Activated naive CD4-positive, alpha-beta T cell treated with anti-CD3 and anti-CD28 coated beads, Interleukin-2, amount 50 U/mL, for 72 hours (primary cell): Measurements from ENCODE around the gene ITK. TPM values are rescaled to one million over a fixed set of nuclear protein-coding genes. Genes with fewer than 3 reads are reported as not detected.

Experiments used
- ATAC-seq, 2 donors: fragments of 150-1000 bp; cut with Tn5 transposase; 2 replicates each; pipeline ENCODE4 v1.10.0; 2021; ENCODE audit warnings: mild to moderate bottlenecking in 2 of 2, moderate library complexity in 2 of 2
- DNase-seq, 2 donors: peaks; one replicate each; pipeline ENCODE4 v3.0.0; 2021 to 2022; ENCODE audit warnings: low spot score in 2 of 2
- H3K27ac Mint-ChIP-seq, 2 donors: one replicate each; pipeline ENCODE4 v1.8.0; 2022; ENCODE audit warnings: mild to moderate bottlenecking in 2 of 2, mixed read lengths in 2 of 2
- H3K36me3 Mint-ChIP-seq, 2 donors: one replicate each; pipeline ENCODE4 v1.8.0; 2022; ENCODE audit warnings: mixed read lengths in 2 of 2
- H3K9me3 Mint-ChIP-seq, 2 donors: one replicate each; pipeline ENCODE4 v1.8.0; 2022; ENCODE audit warnings: mixed read lengths in 2 of 2
- total RNA-seq, 2 donors: library from RNA; stranded (reverse); gene quantifications; one replicate each; pipeline ENCODE4 v1.2.3, GENCODE V29; 2022

Gene ITK
- total RNA-seq, 2 donors from 2014 or later, result 203 to 308 TPM

DNA sequence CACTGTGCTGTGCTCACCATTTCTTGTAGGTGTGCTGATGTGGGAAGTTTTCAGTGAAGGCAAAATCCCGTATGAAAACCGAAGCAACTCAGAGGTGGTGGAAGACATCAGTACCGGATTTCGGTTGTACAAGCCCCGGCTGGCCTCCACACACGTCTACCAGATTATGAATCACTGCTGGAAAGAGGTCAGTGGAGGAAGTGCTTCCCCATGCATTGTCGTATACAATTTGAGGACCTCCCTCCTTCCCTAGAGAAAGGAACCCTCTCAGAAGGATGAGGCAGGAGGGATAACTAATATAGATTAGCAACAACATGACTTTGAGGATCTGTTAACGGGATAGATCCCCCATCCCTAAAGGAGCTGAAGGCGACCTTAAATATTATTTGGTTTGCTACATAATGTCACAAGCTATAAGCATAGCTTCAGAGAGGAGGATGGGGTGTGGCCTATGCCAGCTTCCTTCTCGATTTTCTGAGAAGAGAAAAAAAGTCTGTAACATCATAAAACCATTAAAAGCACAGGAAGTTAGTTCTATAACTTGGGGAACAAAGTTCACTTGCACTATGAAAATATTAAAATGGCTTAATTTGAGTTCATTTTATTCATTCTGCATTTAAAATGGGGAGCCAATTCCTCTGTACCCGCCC is 68.3 kb downstream of the ITK start:
- peak in 1 of 2 donors; percentile 13 for ATAC-seq
- peaks cover 64 to 90% of the 10 kb centered on the region in 2 donors for H3K36me3 Mint-ChIP-seq
- no peaks in the 10 kb centered on the region for H3K9me3 Mint-ChIP-seq
- no peak for DNase-seq
- peak overlapping the region; percentile 83 to 93 for H3K27ac Mint-ChIP-seq

GRCh38 chr5:157252711-157253465 is 72.2 kb downstream of the ITK start:
- peak overlapping the region; percentile 90 to 95 for H3K27ac Mint-ChIP-seq
- ATAC-seq (peak; percentile 84 to 86), DNase-seq (peak; percentile 63 to 87)
- peaks cover 0 to 3% of the 10 kb centered on the region in 2 donors for H3K9me3 Mint-ChIP-seq
- H3K36me3 Mint-ChIP-seq, result peaks cover 39 to 91% of the 10 kb centered on the region in 2 donors

DNA sequence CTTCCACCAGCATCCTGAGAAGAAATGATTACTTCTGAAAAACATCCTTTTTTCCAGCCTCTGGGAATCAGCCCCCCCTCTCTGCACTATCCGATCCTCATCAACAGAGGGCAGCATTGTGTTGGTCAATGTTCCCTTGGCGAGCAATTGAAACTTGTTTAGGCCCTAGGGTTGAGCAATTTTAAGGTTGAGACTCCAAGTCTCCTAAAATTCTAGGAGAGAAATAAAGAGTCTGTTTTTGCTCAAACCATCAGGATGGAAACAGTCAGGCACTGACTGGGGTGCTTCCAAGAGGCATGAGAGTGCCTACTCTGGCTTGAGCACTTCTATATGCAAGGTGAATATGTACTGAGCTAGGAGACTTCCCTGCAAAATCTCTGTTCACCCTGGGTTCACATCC is 72.9 kb downstream of the ITK start:
- H3K36me3 Mint-ChIP-seq, result peaks cover 32 to 84% of the 10 kb centered on the region in 2 donors
- peaks cover 0 to 3% of the 10 kb centered on the region in 2 donors for H3K9me3 Mint-ChIP-seq
- ATAC-seq, result no peak
- peak overlapping the region; percentile 90 to 95 for H3K27ac Mint-ChIP-seq
- DNase-seq, result no peak

GRCh38 chr5:157258450-157258849 is 77.8 kb downstream of the ITK start:
- H3K36me3 Mint-ChIP-seq, result peaks cover 19 to 49% of the 10 kb centered on the region in 2 donors
- peak overlapping the region in 1 of 2 donors; percentile 61 for H3K27ac Mint-ChIP-seq
- H3K9me3 Mint-ChIP-seq, result peaks cover 0 to 3% of the 10 kb centered on the region in 2 donors
- DNase-seq (no peak), ATAC-seq (no peak)

DNA sequence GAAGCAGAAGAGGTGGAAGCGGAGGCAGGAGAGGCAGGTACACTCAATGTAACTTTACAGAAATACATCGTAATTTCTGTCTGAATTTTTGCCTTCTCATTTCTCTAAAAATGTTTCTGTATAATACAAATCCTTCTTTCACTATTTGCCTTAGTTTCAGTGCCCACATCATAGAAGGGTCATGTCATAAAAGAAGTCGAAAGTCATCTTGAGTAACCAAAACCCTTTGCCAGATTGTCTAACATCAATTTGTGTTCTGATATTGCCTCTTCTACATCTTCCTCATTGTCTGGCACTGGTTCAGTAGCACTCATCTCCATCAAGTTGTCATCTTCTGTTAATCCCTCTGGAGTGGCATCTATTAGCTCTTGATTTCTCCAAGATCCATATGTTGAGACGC is 79.1 kb downstream of the ITK start:
- Mint-ChIP-seq H3K36me3 (peaks cover 10 to 36% of the 10 kb centered on the region in 2 donors), H3K9me3 (peaks cover 0 to 2% of the 10 kb centered on the region in 2 donors), H3K27ac (peak overlapping the region in 1 of 2 donors; percentile 45)
- ATAC-seq (peak; percentile 50 to 75), DNase-seq (no peak)

GRCh38 chr5:157263496-157264090 is 83.0 kb downstream of the ITK start:
- no peak overlapping the region for H3K27ac Mint-ChIP-seq
- peaks cover 30 to 32% of the 10 kb centered on the region in 2 donors for H3K36me3 Mint-ChIP-seq
- ATAC-seq, result no peak

GRCh38 chr5:157265714-157266285 is 85.2 kb downstream of the ITK start, which contains the start of gene CYFIP2:
TSS of gene CYFIP2 (plus strand) at chr5:157266123. CDS start at chr5:157285362, 19,239 bp downstream.
- H3K27ac Mint-ChIP-seq, result peak within 1 kb of the TSS; percentile 97 to 99
- H3K9me3 Mint-ChIP-seq, result no peaks in the 10 kb centered on the region
- H3K36me3 Mint-ChIP-seq, result peaks cover 45% of the 10 kb centered on the region in 2 donors
- ATAC-seq, result peak; percentile 77 to 83
- DNase-seq, result peak; percentile 73 to 88

More at GRCh38 chr5:157263496-157264090, 83.0 kb downstream of the ITK start:
- DNase-seq, result no peak
- no peaks in the 10 kb centered on the region for H3K9me3 Mint-ChIP-seq

GRCh38 chr5:157266286-157267007 is 85.8 kb downstream of the ITK start:
- DNase-seq (peak in 1 of 2 donors; percentile 58), ATAC-seq (peak; percentile 31 to 34)
- H3K36me3 Mint-ChIP-seq, result peaks cover 45% of the 10 kb centered on the region in 2 donors
- H3K9me3 Mint-ChIP-seq, result no peaks in the 10 kb centered on the region
- H3K27ac Mint-ChIP-seq, result peak overlapping the region; percentile 97

GRCh38 chr5:157267025-157267424 is 86.4 kb downstream of the ITK start:
- Mint-ChIP-seq H3K36me3 (peaks cover 47% of the 10 kb centered on the region in 2 donors), H3K9me3 (no peaks in the 10 kb centered on the region), H3K27ac (peak overlapping the region; percentile 97)
- no peak for DNase-seq
- ATAC-seq, result peak in 1 of 2 donors; percentile 2

DNA sequence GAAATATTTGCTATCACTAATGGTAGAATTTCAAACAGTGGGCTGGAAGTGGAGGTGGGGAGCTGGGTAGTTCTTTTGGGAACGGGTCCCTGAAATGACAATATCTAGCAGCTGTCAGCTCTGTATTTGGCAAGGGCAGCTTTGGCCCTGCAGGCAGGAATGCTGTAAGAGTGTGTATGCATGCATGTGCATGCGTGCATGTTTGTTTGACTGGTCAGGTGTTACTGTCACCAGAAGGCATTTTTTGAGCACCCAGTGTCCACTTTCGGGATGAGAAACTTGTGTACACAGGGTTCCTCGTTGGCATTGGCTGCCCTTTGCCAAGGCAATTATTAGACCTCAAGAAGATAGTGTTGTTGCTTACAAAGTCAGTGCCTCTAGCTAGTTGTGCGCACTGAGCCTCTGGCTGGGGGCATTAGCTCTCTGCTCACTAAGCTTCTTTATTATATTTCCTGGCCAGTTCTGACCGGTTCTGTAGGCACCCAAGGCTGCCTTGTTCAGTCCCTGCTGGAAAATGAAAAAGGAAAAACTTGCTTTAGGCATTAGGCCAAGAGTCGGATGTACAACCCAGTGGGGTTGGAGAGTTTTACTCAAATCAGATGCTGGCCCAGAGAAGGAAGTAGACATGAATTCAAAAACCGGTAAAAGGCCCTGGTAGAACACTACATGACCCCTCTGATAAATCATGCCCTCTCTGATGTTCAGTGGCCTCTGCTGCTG is 87.3 kb downstream of the ITK start:
- DNase-seq (no peak), ATAC-seq (no peak)
- peaks cover 47% of the 10 kb centered on the region in 2 donors for H3K36me3 Mint-ChIP-seq
- peak overlapping the region; percentile 97 for H3K27ac Mint-ChIP-seq
- no peaks in the 10 kb centered on the region for H3K9me3 Mint-ChIP-seq

GRCh38 chr5:157269165-157269671 is 88.6 kb downstream of the ITK start:
- DNase-seq, result no peak
- Mint-ChIP-seq H3K36me3 (peaks cover 47 to 54% of the 10 kb centered on the region in 2 donors), H3K27ac (peak overlapping the region; percentile 70 to 97), H3K9me3 (no peaks in the 10 kb centered on the region)
- ATAC-seq, result no peak

DNA sequence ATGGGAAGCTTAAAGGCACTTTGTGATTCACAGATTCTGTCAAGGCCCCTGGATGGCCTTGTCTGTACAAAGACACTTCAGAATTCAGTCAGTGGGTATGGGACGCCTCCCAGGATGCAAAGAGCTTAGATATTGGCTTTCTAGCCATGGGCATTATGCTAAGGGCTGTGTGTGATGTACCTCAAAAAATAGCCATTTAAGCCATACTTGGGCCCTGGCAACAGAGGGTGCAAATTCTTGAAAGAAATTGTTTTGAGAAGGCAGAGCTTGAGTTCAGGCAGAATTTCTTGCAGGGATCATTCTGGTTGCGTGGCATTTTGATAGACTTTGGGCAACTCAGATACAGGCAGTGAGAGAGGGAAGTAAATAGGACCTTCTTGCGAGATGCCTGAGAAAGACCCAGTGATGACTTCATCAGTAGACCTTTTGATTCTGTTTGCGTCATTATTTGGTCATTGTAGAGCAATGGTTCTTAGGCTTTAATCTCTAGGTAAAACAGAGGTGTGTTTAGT is 89.2 kb downstream of the ITK start:
- ATAC-seq (peak in 1 of 2 donors; percentile 28), DNase-seq (no peak)
- peaks cover 47 to 54% of the 10 kb centered on the region in 2 donors for H3K36me3 Mint-ChIP-seq
- H3K27ac Mint-ChIP-seq, result peak overlapping the region; percentile 70 to 97
- H3K9me3 Mint-ChIP-seq, result no peaks in the 10 kb centered on the region

DNA sequence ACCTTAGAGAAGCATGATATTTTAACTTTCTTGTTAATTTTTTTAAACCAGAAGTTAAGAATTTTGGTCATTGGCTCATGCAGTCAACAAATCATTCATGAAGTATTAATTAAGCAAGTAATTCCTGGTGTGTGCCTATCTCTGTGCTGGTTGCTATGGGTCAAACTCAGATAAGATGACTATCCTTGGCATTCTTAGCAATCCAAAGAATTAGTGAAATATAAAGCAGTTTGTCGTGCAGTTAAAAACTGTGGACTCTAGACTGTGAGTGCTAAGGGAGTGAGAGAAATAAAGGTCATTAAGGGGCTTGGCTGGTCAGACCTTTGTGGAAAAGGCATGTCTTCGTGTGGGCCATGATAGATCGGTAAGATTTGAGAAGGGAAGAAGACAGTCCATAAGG is 90.1 kb downstream of the ITK start:
- H3K36me3 Mint-ChIP-seq, result peaks cover 43 to 54% of the 10 kb centered on the region in 2 donors
- no peak for ATAC-seq
- no peaks in the 10 kb centered on the region for H3K9me3 Mint-ChIP-seq
- no peak for DNase-seq
- peak overlapping the region; percentile 97 to 99 for H3K27ac Mint-ChIP-seq

DNA sequence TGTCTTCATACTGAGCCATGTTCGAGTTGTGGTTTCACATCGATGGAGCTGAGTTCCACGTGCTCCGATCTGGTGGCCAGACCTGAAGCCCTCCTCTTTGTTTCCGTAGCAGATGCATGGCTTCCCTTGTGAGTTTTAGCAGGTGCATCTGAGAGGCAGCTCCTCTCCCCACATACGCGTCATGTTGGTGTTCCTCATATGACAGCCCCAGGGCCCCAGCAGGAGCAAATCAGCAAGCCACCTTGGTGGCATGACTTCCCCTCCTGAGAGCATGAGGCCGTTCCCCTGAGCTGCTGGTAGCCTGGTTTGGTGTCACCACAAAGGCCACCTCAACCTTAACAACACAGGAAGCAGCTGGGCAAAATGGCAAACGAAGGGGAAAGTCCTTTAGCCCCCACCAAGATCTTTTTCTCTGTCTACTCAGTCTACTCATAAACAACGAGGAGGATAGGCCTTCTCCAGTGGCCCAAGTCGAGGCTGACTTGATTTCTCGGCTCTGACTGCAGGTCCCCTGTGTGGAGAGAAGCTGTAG is 91.2 kb downstream of the ITK start:
- DNase-seq (peak; percentile 82 to 96), ATAC-seq (peak; percentile 86 to 87)
- H3K9me3 Mint-ChIP-seq, result no peaks in the 10 kb centered on the region
- peak overlapping the region; percentile 97 to 99 for H3K27ac Mint-ChIP-seq
- peaks cover 38 to 50% of the 10 kb centered on the region in 2 donors for H3K36me3 Mint-ChIP-seq

DNA sequence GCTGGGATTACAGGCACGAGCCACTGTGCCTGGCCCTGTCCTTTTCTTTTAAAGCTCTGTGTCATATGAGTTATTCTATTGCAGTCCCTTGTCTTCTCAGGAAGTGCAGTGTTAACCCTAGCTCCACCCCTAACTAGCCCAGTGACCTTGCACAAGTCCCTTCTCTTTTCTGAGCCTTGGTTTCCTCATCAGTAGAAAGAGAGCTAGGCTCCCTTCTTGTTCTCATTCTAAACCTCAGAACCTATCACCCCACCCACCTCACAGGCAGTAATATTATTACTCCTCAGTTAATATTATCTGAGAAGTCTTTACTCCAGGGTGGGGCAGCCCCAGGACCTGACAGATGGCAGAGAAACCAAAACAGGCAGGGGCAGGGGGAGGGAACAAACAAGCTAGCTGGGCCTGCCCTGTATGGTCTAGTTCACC is 92.5 kb downstream of the ITK start:
- Mint-ChIP-seq H3K9me3 (no peaks in the 10 kb centered on the region), H3K36me3 (peaks cover 25 to 37% of the 10 kb centered on the region in 2 donors), H3K27ac (peak overlapping the region; percentile 97 to 99)
- peak; percentile 25 to 52 for ATAC-seq
- no peak for DNase-seq
